ENCODE measurements around the gene PTOV1. TPM values are rescaled to one million over a fixed set of nuclear protein-coding genes. Genes with fewer than 3 reads are reported as not detected.

Gene PTOV1
- total and polyA plus RNA-seq, 2 of the 8 experiments (the other 6 are each of a cell fraction or from before 2014, with no cell fraction given), result 147 to 251 TPM

- TF ChIP-seq CEBPB (IDR thresholded peaks at IDR 0.05; ENCODE audit: low read depth, low read length) (no peak), ZNF274 (IDR thresholded peaks at IDR 0.05; ENCODE audit: borderline replicate concordance, extremely low read depth, low read length) (no peak), MAFK (IDR thresholded peaks at IDR 0.05; ENCODE audit: low read depth, low read length) (no peak), EZH2 (IDR thresholded peaks at IDR 0.05; ENCODE audit: low read depth, low read length, severe bottlenecking) (no peak), EP300 (IDR thresholded peaks at IDR 0.05; ENCODE audit: borderline replicate concordance in 1 of 2, low read depth in 2 of 2, low read length in 2 of 2) (no peak), TAF7 (optimal IDR thresholded peaks at IDR 0.05; ENCODE audit: borderline replicate concordance, low read depth, low read length) (peak; percentile 34), RXRA (IDR thresholded peaks at IDR 0.05; ENCODE audit: insufficient read depth, low read depth, low read length) (no peak), ASH2L (IDR thresholded peaks at IDR 0.05; ENCODE audit: low read length) (no peak)
- TF ChIP-seq, protein P1, sequence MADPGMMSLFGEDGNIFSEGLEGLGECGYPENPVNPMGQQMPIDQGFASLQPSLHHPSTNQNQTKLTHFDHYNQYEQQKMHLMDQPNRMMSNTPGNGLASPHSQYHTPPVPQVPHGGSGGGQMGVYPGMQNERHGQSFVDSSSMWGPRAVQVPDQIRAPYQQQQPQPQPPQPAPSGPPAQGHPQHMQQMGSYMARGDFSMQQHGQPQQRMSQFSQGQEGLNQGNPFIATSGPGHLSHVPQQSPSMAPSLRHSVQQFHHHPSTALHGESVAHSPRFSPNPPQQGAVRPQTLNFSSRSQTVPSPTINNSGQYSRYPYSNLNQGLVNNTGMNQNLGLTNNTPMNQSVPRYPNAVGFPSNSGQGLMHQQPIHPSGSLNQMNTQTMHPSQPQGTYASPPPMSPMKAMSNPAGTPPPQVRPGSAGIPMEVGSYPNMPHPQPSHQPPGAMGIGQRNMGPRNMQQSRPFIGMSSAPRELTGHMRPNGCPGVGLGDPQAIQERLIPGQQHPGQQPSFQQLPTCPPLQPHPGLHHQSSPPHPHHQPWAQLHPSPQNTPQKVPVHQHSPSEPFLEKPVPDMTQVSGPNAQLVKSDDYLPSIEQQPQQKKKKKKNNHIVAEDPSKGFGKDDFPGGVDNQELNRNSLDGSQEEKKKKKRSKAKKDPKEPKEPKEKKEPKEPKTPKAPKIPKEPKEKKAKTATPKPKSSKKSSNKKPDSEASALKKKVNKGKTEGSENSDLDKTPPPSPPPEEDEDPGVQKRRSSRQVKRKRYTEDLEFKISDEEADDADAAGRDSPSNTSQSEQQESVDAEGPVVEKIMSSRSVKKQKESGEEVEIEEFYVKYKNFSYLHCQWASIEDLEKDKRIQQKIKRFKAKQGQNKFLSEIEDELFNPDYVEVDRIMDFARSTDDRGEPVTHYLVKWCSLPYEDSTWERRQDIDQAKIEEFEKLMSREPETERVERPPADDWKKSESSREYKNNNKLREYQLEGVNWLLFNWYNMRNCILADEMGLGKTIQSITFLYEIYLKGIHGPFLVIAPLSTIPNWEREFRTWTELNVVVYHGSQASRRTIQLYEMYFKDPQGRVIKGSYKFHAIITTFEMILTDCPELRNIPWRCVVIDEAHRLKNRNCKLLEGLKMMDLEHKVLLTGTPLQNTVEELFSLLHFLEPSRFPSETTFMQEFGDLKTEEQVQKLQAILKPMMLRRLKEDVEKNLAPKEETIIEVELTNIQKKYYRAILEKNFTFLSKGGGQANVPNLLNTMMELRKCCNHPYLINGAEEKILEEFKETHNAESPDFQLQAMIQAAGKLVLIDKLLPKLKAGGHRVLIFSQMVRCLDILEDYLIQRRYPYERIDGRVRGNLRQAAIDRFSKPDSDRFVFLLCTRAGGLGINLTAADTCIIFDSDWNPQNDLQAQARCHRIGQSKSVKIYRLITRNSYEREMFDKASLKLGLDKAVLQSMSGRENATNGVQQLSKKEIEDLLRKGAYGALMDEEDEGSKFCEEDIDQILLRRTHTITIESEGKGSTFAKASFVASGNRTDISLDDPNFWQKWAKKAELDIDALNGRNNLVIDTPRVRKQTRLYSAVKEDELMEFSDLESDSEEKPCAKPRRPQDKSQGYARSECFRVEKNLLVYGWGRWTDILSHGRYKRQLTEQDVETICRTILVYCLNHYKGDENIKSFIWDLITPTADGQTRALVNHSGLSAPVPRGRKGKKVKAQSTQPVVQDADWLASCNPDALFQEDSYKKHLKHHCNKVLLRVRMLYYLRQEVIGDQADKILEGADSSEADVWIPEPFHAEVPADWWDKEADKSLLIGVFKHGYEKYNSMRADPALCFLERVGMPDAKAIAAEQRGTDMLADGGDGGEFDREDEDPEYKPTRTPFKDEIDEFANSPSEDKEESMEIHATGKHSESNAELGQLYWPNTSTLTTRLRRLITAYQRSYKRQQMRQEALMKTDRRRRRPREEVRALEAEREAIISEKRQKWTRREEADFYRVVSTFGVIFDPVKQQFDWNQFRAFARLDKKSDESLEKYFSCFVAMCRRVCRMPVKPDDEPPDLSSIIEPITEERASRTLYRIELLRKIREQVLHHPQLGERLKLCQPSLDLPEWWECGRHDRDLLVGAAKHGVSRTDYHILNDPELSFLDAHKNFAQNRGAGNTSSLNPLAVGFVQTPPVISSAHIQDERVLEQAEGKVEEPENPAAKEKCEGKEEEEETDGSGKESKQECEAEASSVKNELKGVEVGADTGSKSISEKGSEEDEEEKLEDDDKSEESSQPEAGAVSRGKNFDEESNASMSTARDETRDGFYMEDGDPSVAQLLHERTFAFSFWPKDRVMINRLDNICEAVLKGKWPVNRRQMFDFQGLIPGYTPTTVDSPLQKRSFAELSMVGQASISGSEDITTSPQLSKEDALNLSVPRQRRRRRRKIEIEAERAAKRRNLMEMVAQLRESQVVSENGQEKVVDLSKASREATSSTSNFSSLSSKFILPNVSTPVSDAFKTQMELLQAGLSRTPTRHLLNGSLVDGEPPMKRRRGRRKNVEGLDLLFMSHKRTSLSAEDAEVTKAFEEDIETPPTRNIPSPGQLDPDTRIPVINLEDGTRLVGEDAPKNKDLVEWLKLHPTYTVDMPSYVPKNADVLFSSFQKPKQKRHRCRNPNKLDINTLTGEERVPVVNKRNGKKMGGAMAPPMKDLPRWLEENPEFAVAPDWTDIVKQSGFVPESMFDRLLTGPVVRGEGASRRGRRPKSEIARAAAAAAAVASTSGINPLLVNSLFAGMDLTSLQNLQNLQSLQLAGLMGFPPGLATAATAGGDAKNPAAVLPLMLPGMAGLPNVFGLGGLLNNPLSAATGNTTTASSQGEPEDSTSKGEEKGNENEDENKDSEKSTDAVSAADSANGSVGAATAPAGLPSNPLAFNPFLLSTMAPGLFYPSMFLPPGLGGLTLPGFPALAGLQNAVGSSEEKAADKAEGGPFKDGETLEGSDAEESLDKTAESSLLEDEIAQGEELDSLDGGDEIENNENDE (IDR thresholded peaks at IDR 0.05; ENCODE audit: insufficient replicate concordance, low read length), result no peak
Observed at GRCh38 chr19:49861107-49861506, 10.1 kb downstream of the PTOV1 start (continued).

Data from H1 (cell line).